ENCODE measurements around the gene ZC3H18. TPM values are rescaled to one million over a fixed set of nuclear protein-coding genes. Genes with fewer than 3 reads are reported as not detected.

The ZC3H18 gene
- total RNA-seq, 2 donors from 2014 or later, result 23.1 to 25.3 TPM

DNA sequence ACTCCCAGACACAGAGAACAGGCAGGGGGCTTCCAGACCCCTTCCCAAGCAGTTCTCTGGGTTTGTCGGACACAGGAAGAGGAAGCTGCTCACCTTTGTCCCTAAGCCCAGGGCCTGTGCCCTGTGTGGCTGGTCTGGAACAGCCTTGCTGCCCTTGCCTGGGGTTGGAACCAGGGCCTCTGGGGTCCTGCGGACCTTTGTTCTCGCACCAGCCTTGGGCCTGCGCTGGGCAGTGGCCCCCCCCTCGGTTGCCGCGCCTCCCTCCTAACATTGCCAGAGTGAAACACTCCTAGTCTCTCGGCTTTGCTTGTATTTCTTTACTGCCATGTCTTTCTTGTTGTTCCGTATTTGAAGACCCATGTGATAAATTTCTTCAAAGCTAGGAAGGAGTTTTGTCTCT lies 59.6 kb downstream of the ZC3H18 start:
- no peak for DNase-seq
- no peak for ATAC-seq
- intact Hi-C loops (cut with DNase I), result no loop called here

DNA sequence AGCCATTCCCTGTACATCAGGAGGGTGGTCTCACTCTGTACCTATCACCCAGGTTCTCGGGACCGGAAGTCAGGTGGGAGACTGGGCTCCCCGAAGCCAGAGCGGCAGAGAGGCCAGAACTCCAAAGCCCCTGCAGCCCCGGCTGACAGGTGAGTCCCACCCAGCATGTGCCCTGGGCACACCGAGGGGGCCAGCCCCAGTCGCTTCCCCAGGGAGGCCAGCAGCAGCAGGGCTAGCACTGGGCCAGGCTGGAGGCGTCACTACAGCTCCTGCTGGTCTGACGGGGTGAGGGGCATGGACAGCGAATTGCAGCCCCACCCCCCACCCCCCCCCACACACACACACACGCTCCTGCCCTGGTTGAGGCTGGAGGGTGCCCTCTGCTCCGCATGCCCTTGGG lies 60.2 kb downstream of the ZC3H18 start:
- ATAC-seq (no peak), DNase-seq (no peak)
- intact Hi-C loops (cut with DNase I), result no loop called here

DNA sequence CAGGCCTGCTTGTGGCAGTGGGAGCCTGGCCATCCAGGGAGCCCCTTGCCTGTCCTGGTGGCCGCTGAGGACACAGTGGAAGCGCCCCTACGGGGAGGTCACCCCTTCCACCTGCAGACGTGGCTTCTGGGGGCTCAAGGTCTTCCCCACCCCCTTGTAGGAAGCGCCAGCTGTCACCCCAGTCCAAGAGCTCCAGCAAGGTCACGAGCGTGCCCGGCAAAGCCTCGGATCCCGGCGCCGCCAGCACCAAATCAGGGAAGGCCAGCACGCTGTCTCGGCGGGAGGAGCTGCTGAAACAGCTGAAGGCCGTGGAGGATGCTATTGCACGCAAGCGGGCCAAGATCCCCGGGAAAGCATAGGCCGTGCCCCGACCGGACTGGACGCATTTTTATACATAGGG lies 60.7 kb downstream of the ZC3H18 start:
- no peak for ATAC-seq
- no peak for DNase-seq
- intact Hi-C loops (cut with DNase I), result no loop called here

DNA sequence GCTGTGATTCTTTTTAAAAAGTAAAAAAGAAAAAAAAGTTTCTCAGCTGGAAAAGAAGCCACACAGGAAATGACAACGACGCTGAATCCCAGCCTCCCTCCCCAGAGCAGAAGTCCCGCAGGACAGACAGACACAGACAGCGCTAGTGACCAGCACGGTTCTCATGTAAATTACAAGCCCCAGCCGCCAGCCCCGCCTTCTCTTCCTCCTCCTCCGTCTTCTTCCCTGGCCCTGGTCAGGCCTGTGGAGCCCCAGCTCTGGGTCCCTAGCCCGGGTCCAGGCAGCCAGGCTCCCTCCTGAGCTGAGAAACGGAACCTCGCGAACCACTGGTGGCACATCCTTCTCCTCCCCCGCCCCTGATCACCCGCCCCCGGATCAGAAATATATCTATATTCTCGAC lies 61.2 kb downstream of the ZC3H18 start:
- intact Hi-C loops (cut with DNase I), result no loop called here
- no peak for ATAC-seq

DNA sequence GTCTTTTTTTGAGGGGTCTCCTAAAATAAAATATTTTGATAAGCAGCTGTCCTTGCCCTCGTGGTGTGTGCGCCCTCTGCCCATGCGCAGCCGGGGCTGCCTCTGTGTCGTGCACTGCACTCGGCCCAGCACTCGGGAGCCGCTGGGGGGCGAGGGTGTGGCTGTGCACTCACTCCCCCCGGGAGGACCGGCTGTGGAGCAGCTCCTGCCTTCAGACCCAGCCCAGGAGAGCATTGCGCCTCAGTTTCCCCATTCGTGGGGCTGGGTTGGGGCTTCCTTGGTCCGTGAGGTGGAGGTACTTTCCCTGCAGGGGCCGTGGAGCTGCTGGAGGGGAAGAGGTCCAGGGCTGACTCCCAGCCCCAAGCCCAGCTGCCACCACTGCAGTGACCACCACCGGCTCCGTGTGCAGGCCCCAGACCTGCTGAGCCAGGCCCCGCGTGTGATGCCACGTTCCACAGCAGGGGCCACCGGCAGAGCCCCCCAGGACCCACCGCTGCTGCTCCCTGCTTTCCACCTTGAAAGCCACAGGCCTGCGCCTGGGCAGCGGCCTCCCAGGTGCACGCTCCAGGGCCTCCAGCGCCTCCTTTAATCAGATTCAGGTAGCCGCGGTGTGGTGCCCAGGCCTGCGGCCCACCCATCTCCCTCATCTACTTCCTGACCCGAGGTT lies 61.9 kb downstream of the ZC3H18 start:
- DNase-seq, result no peak
- intact Hi-C loops (cut with DNase I), result no loop called here
- ATAC-seq, result no peak

More for the DNA sequence above, 61.2 kb downstream of the ZC3H18 start:
- DNase-seq, result no peak

DNA sequence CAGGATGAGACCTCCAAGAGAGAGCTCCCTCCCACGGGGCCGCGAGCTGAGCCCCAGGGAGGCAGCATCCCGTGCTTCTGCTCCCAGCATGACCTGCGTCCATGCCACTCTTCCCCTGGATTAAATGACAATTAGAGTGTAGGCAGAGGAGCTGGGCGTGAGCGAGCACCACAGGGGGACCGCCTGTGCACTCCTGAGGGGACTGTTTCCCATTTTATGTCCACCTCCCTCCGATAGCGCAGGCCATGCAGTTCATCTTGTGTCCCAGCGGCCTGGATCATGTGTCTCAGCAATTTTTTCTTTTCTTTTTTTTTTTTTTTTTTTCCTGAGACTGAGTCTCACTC lies 62.4 kb downstream of the ZC3H18 start:
- DNase-seq (no peak), ATAC-seq (no peak)
- intact Hi-C loops (cut with DNase I), result no loop called here

DNA sequence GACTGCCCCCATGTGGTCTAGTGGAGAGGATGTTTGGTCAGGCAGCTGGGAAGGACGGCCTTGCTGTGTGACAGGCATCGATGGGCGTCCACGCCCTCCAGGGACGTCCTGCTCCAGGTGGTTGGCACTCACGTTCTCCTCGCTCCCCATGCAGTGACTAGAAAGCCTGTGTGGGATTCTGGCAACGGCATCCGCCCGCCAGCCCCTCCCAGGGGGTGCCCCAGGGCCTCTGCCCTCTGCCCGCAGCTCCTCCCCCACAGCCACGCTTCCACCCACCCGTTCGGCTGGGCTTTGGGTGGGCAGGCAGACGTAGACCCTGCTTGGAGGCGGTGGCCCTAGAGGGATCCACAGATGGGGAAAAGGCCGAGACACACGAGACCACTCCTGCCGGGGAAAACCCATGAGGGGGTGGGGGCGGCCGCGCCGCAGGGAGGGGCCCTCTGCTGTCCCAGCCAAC lies 63.5 kb downstream of the ZC3H18 start:
- ATAC-seq, result peak; percentile 8 to 11
- no peak for DNase-seq
- intact Hi-C loops (cut with DNase I), result no loop called here

DNA sequence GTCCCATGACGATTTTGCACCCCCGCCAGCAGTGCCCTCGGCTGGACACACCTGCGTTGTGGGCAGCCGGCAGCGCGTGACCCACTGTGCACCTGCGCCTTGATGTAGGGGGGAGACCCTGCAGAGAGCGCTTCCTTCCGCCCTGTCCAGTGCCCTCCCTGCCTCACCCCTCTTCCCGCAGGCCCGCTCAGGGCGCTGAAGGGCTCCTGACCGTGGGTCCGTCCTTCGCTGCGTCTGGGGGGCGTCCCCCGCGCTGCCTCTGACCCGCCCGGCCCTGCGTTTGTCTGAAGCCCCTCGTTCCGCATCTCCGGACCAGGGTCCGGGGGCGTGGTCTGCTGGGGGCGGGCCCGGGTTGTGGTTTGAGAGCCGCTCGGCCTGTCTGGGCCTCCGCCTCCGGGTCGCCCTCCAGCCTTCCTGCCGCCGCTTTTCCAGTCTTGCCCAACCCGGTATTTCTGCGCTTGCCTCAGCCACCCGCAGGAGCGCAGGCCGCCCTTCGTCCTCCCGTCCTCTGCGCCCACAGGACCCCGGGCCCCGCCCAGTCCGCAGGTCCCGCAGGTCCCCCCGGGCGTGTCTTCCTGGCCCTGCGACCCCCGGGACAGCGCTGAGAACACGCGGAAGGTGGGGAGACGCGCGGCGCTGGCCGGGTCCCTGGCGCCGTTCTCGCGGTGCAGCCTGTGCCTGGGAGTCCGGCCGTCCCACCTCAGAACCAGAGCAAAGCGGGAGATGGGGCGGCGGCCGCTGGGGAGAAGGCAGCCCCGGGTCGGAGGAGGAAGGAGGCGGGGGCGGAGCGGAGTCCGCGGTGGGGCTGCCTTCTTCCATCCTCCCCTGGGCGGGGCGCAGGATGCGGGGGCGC lies 64.2 kb downstream of the ZC3H18 start:
- ATAC-seq (peak; percentile 63 to 72), DNase-seq (peak; percentile 71)
- intact Hi-C loops (cut with DNase I), result no loop called here

DNA sequence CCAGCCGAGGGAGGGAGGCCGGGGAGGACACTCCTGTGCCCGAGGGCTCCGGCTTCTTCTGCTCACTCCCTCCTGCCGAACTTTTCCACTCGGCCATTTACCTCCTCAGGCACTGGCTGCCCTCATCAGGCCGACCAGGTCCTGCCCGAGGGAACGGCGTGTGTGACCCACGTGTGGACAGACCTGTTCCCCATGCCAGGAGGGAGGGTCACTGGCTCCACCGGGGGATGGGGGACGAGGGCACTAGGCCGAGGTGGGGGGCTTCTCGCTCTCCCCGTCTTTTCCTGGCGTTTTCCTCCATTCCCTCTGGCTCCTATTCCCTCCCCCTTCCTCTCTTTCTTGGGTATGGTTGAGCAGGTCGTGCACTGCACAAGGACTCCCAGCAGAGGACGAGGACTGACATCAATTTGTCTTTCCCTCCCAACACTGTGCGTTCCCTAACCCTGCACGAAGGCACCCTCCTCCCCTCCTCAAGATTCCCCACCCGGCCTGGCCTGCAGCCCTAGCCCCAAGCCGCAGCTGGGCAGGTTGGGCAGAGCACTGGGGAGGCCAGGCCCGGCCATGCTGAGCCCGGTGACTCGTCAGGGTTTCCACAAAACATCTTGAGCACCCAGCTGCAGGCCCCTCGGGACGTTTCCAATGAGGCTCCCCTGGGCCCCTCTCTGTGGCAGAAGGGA lies 64.9 kb downstream of the ZC3H18 start:
- intact Hi-C loops (cut with DNase I), result no loop called here
- no peak for ATAC-seq

DNA sequence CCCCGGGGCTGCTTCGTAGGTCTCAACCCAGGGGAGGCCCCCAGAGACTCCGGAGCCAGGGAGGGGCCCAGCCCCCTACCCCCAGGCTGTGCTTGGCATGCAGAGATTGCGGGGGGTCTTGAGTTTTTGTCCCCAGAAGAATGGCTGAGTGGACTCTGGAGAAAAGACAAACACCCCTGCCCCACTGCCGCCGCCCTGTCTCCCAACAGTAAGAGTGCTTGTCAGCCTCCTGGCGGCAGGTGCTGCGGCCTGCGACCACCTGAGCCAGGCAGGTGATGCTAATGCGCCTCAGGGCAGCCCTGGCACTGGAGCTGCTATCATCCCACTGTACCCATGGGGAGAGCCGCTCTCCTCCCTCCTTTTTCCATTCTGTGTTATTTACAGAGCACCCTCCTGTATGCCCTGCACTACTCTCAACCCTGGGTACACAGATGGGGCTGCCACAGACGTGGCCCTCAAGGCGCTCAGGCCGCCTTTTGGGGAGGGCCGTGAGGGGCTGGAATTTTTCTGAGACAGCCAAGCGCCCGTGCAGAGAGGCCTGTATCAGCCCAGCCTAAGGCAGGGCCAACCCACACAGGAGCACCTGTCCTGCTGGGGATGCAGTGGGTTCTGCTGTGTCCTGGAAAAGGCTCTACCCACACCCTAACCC lies 65.6 kb downstream of the ZC3H18 start:
- ATAC-seq (no peak), DNase-seq (no peak)
- intact Hi-C loops (cut with DNase I), result no loop called here

More for the DNA sequence above, 64.9 kb downstream of the ZC3H18 start:
- no peak for DNase-seq

DNA sequence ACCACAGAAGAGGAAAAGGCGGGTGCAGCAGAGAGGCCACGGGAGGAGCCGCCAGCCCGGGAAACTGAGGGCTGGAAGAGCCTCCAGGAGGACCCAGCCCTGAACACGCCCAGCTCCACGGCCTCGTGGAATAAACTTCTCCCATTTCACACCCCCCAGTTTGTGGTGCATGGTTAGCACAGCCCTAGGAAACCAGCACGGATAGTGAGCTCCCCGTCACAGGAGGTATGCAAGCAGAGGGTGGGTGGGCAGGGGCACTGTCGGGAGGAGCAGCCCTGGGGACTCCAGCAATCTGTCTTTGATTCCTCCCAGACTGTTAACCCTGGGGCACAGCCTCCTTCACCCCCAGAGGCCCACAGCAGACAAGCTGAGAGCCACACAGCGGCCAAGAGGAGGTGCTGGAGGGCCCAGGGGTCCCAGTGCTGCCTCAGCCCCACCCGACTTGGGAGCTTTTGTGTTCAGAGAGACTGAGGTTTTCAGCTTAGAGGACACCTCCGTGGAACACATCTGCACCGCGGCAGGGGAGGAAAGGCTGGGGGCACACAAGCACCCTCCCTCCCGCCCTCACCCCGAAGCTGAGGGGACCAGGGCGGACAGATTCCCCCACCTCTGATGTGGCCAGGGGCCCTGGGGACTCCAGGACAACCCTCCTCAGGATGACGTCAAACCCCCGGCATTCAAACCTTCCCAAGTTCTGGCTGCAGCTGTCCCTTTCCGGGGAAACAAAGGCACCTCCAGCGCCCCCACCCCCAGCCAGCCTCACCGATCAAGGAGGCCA lies 66.5 kb downstream of the ZC3H18 start:
- ATAC-seq, result no peak
- no peak for DNase-seq
- intact Hi-C loops (cut with DNase I), result no loop called here

DNA sequence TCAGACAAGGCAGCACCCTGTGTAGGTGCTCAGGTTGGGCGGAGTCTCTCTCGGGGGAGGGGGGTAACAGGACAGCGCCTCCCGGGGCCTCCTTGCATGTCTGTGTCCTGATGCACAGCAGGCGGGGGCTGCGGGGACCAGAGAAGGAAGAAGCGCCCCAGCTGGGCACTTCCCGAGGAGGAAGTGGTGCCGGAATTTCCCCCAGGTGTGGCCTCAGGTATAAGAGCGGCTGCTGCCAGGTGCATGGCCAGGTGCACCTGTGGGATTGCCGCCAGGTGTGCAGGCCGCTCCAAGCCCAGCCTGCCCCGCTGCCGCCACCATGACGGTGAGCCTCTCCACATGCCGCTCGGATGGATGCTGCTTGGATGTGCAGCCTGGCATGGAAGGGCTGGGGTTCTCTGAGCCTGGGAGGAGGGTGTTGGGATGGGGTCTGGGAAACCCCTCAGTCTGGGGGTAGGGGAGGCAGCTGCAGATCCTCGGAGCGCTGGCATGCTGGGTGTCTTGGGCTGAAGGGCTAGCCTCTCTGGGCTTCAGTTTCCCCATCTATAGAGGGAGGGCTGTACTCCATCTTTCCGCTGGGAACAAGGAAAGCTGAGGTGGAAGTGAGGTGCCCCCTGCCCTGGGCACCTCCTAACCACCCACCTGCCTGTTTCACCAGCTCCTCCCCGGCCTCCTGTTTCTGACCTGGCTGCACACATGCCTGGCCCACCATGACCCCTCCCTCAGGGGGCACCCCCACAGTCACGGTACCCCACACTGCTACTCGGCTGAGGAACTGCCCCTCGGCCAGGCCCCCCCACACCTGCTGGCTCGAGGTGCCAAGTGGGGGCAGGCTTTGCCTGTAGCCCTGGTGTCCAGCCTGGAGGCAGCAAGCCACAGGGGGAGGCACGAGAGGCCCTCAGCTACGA lies 68.4 kb downstream of the ZC3H18 start, which contains the start of gene IL17C:
TSS of gene IL17C (plus strand) at position 250 of the 908 bp plus-strand sequence. CDS start at position 320, 70 bp downstream.
- DNase-seq, result no peak
- intact Hi-C loops (cut with DNase I), result no loop called here
- ATAC-seq, result no peak

DNA sequence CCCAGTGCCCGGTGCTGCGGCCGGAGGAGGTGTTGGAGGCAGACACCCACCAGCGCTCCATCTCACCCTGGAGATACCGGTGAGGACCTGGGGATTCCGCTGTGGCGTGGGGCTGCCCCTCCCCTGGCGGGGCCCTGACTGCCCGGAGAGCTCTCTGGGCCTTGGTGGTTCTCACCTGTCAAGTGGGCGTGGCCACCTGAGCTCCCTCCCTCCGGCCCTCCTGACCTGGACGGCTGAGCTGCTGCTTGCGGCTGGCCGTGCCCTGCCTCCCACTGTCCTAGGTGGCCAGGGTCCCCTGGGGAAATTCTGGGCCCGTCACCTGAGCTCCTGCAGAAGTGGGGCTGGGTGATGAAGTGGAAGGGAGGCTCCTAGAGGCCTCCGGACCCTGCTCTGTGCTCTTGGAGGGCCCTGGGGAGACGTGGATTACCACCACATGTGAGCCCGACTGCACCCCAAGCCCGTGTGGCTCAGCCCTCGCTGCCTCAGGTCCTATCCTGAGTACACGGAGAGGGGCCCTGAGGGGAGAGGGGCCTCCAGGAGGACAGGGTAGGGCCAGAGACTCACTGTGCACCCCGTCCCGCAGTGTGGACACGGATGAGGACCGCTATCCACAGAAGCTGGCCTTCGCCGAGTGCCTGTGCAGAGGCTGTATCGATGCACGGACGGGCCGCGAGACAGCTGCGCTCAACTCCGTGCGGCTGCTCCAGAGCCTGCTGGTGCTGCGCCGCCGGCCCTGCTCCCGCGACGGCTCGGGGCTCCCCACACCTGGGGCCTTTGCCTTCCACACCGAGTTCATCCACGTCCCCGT lies 69.2 kb downstream of the ZC3H18 start:
- no peak for DNase-seq
- no peak for ATAC-seq
- intact Hi-C loops (cut with DNase I), result no loop called here

DNA sequence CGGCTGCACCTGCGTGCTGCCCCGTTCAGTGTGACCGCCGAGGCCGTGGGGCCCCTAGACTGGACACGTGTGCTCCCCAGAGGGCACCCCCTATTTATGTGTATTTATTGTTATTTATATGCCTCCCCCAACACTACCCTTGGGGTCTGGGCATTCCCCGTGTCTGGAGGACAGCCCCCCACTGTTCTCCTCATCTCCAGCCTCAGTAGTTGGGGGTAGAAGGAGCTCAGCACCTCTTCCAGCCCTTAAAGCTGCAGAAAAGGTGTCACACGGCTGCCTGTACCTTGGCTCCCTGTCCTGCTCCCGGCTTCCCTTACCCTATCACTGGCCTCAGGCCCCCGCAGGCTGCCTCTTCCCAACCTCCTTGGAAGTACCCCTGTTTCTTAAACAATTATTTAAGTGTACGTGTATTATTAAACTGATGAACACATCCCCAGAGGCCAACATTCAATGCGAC lies 69.9 kb downstream of the ZC3H18 start:
- DNase-seq, result no peak
- ATAC-seq, result no peak
- intact Hi-C loops (cut with DNase I), result no loop called here

DNA sequence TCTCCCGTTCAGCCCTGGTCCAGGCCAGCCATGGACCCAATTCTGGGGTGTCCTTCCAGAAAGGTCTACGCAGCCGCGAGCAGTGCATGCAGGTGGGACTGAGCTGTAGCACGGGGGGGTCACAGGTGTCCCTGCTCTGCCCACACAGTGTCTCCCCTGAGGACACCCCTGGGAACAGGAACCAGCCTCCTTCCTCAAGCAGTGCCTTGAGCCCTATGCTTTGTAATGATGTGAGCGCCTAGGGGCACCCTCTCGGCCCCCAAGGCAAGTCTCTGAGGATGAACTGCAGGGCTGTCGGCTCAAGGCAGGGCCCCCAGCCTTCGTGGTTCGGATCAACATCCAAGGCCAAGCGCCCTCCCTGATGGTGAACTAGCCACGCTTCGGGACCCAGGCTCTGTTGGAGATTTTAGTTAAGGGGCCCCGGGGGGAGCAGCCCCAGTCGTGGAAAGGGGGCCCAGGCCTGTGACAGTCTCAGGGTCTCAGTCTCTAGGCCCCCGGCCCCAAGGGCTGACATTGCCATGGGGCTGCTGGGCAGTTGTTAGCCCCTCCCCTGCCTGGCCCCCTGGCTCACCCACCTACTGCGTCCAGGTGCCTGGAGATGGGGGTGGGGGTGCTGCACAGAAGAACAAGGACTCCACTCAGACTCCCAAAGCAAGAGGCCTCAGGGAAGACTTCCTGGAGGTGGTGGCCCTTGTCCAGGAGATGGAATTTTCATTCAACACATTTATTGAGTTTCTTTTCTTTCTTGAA lies 70.5 kb downstream of the ZC3H18 start:
- intact Hi-C loops (cut with DNase I), result no loop called here
- DNase-seq, result no peak

More for the DNA sequence above, 70.5 kb downstream of the ZC3H18 start:
- no peak for ATAC-seq

All from left cardiac atrium (tissue), 4 donors.